Kidney epithelial cell (primary cell): ENCODE data around the gene PADI6. TPM values are rescaled to one million over a fixed set of nuclear protein-coding genes. Genes with fewer than 3 reads are reported as not detected.
A peak's percentile ranks its signal among the peaks of the same experiment; 100 is the strongest.

Experiments used
- DNase-seq: peaks from one replicate; pipeline ENCODE4 v3.0.0-alpha.2; 2010; ENCODE audit warnings: low read depth
- H3K27me3 ChIP-seq: 2 replicates; pipeline ENCODE4 v1.6.0; 2011; ENCODE audit warnings: low read length; ENCODE audit not compliant: control insufficient read depth, insufficient read depth
- H3K36me3 ChIP-seq: 2 replicates; pipeline ENCODE4 v1.5.1; 2011; ENCODE audit warnings: low read length; ENCODE audit not compliant: control insufficient read depth, insufficient read depth
- H3K4me3 ChIP-seq: 2 replicates; pipeline ENCODE4 v1.5.1; 2011; ENCODE audit warnings: low read depth, mild to moderate bottlenecking, control low read depth, low read length
- CTCF ChIP-seq: IDR thresholded peaks from 2 replicates; pipeline ENCODE4 v1.5.1; 2011; ENCODE audit warnings: mild to moderate bottlenecking, moderate library complexity, low read length, control low read depth, inconsistent platforms; ENCODE audit not compliant: insufficient read depth, poor library complexity, severe bottlenecking
- total RNA-seq: library from RNA; depleted of rRNA; stranded (reverse); fragments of >200 nt; gene quantifications from 2 replicates; pipeline ENCODE4 v1.2.3, GENCODE V29; 2015

The PADI6 gene
- total RNA-seq, 1 donor from 2014 or later: not detected

GRCh38 chr1:17432412-17432811 is 60.4 kb downstream of the PADI6 start:
- Histone ChIP-seq H3K36me3 (peaks cover 6% of the 10 kb centered on the region), H3K4me3 (no peak overlapping the region), H3K27me3 (no peaks in the 10 kb centered on the region)
- no peak for DNase-seq
- TF ChIP-seq CTCF: no peak

GRCh38 chr1:17433261-17433660 is 61.3 kb downstream of the PADI6 start:
- DNase-seq: no peak
- H3K27me3 ChIP-seq: no peaks in the 10 kb centered on the region
- TF ChIP-seq CTCF: no peak
- H3K36me3 ChIP-seq: peaks cover 6% of the 10 kb centered on the region
- H3K4me3 ChIP-seq: no peak overlapping the region

GRCh38 chr1:17434016-17434415 is 62.0 kb downstream of the PADI6 start:
- Histone ChIP-seq H3K27me3 (no peaks in the 10 kb centered on the region), H3K36me3 (peaks cover 6% of the 10 kb centered on the region), H3K4me3 (no peak overlapping the region)
- no peak for DNase-seq
- TF ChIP-seq CTCF: no peak

DNA sequence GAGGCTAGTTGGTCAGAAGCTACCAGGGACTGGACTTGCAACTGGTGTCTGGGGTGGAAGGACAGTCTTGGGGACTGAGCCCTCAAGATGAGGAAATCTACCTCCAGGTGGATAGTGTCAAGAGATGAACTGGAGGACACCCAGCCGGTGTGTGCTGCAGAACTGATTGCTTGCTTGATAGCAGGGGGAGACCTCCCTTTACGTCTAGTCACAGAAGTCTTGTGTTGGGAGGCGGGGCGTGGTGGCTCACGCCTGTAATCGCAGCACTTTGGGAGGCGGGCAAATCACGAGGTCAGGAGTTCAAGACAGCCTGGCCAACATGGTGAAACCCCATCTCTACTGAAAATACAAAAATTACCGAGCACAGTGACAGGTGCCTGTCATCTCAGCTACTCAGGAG is 62.6 kb downstream of the PADI6 start:
- DNase-seq: no peak
- Histone ChIP-seq H3K36me3 (peaks cover 6% of the 10 kb centered on the region), H3K4me3 (no peak overlapping the region), H3K27me3 (no peaks in the 10 kb centered on the region)
- no peak for TF ChIP-seq CTCF

GRCh38 chr1:17436380-17437174 is 64.6 kb downstream of the PADI6 start:
- H3K4me3 ChIP-seq: peak overlapping the region; percentile 72
- peaks cover 6% of the 10 kb centered on the region for H3K36me3 ChIP-seq
- no peaks in the 10 kb centered on the region for H3K27me3 ChIP-seq
- DNase-seq: no peak
- no peak for TF ChIP-seq CTCF

DNA sequence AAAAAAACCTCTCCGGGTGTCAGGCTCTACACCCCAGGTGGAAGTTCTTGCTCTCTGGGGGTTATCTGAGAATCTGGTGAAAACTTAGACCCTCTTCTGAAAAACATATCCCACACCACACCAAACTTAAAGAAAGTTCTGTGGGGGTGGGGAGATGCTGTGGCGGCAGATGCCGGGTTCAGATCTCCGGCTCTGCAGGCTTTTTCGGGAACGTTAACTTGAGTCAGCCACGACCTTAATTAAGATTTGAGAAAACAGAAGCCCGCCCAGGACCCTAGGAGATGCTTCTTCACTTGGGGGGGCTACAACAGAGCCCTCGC is 65.2 kb downstream of the PADI6 start:
- DNase-seq: no peak
- Histone ChIP-seq H3K36me3 (peaks cover 5% of the 10 kb centered on the region), H3K4me3 (peak overlapping the region; percentile 72), H3K27me3 (no peaks in the 10 kb centered on the region)
- TF ChIP-seq CTCF: no peak
